IgD-negative memory B cell (primary cell): ENCODE data around the gene APOBR. TPM values are rescaled to one million over a fixed set of nuclear protein-coding genes. Genes with fewer than 3 reads are reported as not detected.
A peak's percentile ranks its signal among the peaks of the same experiment; 100 is the strongest.
"Not testable (repeated sequence)": the region's sequence is repeated elsewhere in the genome, so short reads cannot be mapped to it uniquely, and the experiment has no call there.

Source experiments
- H3K27ac Mint-ChIP-seq, 3 donors: one replicate each; pipeline ENCODE4 v1.8.0; 2020 to 2022; ENCODE audit warnings: mild to moderate bottlenecking in 3 of 3, mixed read lengths in 3 of 3, moderate library complexity in 1 of 3
- H3K27me3 Mint-ChIP-seq: one replicate; pipeline ENCODE4 v1.8.0; 2021; ENCODE audit warnings: mixed read lengths
- H3K36me3 Mint-ChIP-seq: one replicate; pipeline ENCODE4 v1.8.0; 2020; ENCODE audit warnings: mild to moderate bottlenecking, mixed read lengths
- H3K4me1 Mint-ChIP-seq, 3 donors: one replicate each; pipeline ENCODE4 v1.8.0; 2020 to 2022; ENCODE audit warnings: mixed read lengths in 3 of 3, mild to moderate bottlenecking in 1 of 3
- H3K4me3 Mint-ChIP-seq, 4 donors: one replicate each; pipeline ENCODE4 v1.8.0; 2020 to 2022; ENCODE audit warnings: mild to moderate bottlenecking in 4 of 4, mixed read lengths in 4 of 4, moderate library complexity in 3 of 4
- H3K9me3 Mint-ChIP-seq, 3 donors: one replicate each; pipeline ENCODE4 v1.8.0; 2020 to 2021; ENCODE audit warnings: mixed read lengths in 3 of 3, mild to moderate bottlenecking in 1 of 3
- polyA plus RNA-seq: library from polyadenylated mRNA; unstranded; fragments of 300-500 nt; fragmentation: Illumina TruSeq; gene quantifications from one replicate; pipeline ENCODE4 v1.2.3, GENCODE V29; 2021

The APOBR gene
- polyA plus RNA-seq, 1 donor from 2014 or later = 0.14 TPM

DNA sequence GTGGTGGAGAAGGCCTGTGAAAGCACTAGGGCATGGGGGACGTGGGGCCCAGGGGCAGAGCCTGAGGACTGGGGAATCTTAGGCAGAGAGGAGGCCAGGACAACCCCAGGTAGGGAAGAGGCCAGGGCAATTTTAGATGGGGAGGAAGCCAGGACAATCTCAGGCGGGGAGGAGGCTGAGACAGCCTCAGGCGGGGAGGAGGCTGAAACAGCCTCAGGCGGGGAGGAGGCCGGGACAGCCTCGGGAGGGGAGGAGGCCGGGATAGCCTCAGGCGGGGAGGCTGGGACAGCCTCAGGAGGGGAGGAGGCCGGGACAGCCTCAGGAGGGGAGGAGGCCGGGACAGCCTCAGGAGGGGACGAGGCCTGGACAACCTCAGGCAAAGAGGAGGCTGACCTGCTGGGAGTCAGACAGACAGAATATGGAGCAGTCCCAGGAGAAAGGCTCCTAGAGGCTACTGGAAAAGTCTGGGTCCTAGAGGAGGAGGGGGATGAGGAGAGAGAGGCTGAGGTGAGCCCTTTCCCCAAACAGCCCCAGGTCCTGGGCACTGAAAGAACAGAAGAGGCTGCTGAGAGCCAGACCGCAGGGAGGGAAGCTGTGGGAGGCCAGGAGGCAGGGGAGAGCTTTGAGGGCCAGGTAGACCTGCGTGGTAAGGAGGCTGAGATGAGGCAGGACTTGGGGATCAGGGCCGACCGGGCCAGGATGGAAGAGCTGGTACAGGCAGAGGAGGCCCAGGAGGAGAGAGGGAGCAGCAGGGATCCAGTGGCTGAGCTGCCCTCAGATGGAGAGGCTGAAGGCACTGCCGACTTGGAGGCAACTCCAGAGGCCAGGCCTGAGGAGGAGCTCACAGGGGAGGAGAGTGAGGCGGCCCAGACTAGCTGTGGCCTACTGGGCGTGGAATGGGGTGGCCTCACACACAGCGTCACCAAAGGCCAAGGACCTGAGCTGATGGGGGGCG, 1.6 kb downstream of the APOBR start:
- H3K9me3 Mint-ChIP-seq = no peaks in the 10 kb centered on the region
- H3K4me1 Mint-ChIP-seq = peaks cover 25 to 30% (median 29%) of the 10 kb centered on the region in 3 donors
- H3K27me3 Mint-ChIP-seq = no peaks in the 10 kb centered on the region
- peak overlapping the region in 2 of 3 donors; percentile 61 to 96 for H3K27ac Mint-ChIP-seq
- no peak overlapping the region for H3K4me3 Mint-ChIP-seq
- H3K36me3 Mint-ChIP-seq = peaks cover 1% of the 10 kb centered on the region

- Mint-ChIP-seq H3K4me1 (peaks cover 22 to 29% (median 26%) of the 10 kb centered on the region in 3 donors), H3K27me3 (no peaks in the 10 kb centered on the region), H3K36me3 (peaks cover 1% of the 10 kb centered on the region), H3K4me3 (no peak overlapping the region), H3K27ac (peak overlapping the region in 1 of 3 donors; percentile 96), H3K9me3 (no peaks in the 10 kb centered on the region)
Observed at GRCh38 chr16:28496844-28497243, 2.4 kb downstream of the APOBR start.

- H3K36me3 Mint-ChIP-seq = peaks cover 1% of the 10 kb centered on the region
- no peaks in the 10 kb centered on the region for H3K9me3 Mint-ChIP-seq
- peaks cover 17 to 29% (median 26%) of the 10 kb centered on the region in 3 donors for H3K4me1 Mint-ChIP-seq
- no peak overlapping the region for H3K27ac Mint-ChIP-seq
- H3K27me3 Mint-ChIP-seq = no peaks in the 10 kb centered on the region
- peak overlapping the region in 1 of 4 donors; percentile 74 for H3K4me3 Mint-ChIP-seq
Observed at GRCh38 chr16:28497386-28497785, 2.9 kb downstream of the APOBR start.

DNA sequence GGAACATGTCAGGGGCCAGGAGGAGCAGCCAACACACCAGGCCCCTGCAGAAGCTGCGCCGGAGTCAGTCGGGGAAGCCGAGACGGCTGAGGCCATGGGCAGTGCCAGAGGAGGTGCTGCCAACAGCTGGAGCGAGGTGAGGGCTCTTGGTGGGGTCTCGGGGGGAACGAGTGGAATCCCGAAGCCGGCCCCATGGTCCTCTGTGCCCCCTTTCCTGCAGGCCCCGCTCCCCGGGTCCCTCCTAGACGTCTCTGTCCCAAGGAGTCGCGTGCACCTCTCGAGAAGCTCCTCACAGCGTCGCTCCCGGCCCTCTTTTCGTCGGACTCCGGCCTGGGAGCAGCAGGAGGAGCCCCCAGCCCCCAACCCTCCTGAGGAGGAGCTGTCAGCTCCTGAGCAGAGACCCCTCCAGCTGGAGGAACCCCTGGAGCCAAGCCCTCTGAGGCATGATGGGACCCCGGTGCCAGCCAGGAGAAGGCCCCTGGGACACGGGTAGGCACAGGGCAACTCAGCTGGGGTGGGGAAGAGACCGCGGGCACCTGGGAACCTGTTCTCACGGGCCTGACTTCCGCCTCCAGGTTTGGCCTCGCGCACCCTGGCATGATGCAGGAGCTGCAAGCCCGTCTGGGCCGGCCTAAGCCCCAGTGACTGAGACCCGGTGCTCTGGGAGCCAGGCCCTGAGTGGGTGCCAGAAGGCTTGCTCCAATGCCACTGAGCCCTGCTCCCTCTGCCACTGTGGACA, 3.6 kb downstream of the APOBR start:
- Mint-ChIP-seq H3K27ac (peak overlapping the region in 1 of 3 donors; percentile 39), H3K9me3 (no peaks in the 10 kb centered on the region), H3K27me3 (no peaks in the 10 kb centered on the region), H3K4me3 (no peak overlapping the region), H3K4me1 (peaks cover 17 to 29% (median 25%) of the 10 kb centered on the region in 3 donors), H3K36me3 (peaks cover 1% of the 10 kb centered on the region)

DNA sequence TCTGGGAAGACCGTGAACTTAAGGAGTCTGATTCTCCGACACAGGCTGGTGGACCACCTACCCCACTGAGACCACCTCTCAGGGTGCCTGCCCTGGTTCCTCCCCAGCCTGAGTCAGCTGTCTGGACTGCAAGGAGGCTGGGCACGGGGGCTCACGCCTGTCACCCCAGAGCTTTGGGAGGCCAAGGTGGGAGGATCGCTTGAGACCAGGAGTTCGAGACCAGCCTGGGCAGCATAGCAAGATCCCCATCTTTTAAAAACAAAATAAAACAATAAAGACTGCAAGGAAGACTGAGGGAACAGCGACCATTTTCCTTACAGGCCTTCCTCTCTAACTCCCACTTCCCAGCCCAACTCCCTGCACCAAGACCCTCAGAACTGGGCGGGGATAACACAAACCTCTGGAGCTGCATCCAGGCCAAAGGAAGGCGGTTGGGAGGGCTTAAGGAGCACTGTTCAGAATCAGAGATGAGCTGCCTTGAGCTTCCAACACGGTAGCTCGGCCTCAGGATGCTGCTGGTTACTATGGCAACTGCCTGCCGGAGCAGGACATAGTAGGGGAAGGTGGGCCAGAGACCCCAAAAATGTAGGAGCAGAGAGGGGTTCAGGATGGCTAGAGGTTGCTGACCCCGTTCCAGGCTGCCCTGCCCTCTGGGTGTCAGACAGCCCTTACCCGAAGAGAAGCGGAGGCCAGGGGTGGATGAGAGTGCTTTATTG, 4.4 kb downstream of the APOBR start:
- Mint-ChIP-seq H3K27me3 (peaks cover under 1% of the 10 kb centered on the region), H3K36me3 (peaks cover 1% of the 10 kb centered on the region), H3K4me3 (no peak overlapping the region), H3K4me1 (peaks cover 15 to 23% (median 20%) of the 10 kb centered on the region in 3 donors), H3K27ac (no peak overlapping the region), H3K9me3 (no peaks in the 10 kb centered on the region)

DNA sequence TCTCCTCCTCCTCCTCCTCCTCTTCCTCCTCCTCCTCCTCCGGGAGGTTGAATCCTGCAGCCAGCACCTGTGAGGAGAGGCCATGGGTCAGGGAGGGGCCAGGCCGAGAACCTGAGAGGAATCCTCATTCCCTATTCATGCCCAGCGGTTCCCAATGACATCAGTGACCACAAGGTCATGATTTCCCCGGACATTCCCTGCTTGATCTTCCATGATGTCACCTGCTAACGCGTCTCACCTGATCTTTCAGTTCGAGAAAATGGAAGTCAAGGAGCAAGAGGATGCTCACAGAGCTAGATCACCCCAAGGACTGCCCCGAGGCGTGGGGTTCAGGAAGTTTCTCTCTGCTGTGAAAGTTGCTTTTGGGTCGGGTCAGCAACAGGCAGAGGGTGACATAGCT, 5.4 kb downstream of the APOBR start:
- Mint-ChIP-seq H3K36me3 (peaks cover 1% of the 10 kb centered on the region), H3K27me3 (peaks cover 1% of the 10 kb centered on the region), H3K9me3 (no peaks in the 10 kb centered on the region), H3K4me3 (no peak overlapping the region), H3K27ac (no peak overlapping the region), H3K4me1 (peaks cover 10 to 13% (median 11%) of the 10 kb centered on the region in 3 donors)

- not testable (repeated sequence) for H3K36me3 Mint-ChIP-seq, H3K27me3 Mint-ChIP-seq, H3K9me3 Mint-ChIP-seq, H3K27ac Mint-ChIP-seq, H3K4me3 Mint-ChIP-seq
- H3K4me1 Mint-ChIP-seq = peaks cover 9 to 13% (median 10%) of the 10 kb centered on the region in 3 donors
Observed at GRCh38 chr16:28500476-28501180, 6.2 kb downstream of the APOBR start.

GRCh38 chr16:28501258-28502232, 7.1 kb downstream of the APOBR start:
- Mint-ChIP-seq H3K9me3 (no peaks in the 10 kb centered on the region), H3K27me3 (peaks cover 4% of the 10 kb centered on the region)

DNA sequence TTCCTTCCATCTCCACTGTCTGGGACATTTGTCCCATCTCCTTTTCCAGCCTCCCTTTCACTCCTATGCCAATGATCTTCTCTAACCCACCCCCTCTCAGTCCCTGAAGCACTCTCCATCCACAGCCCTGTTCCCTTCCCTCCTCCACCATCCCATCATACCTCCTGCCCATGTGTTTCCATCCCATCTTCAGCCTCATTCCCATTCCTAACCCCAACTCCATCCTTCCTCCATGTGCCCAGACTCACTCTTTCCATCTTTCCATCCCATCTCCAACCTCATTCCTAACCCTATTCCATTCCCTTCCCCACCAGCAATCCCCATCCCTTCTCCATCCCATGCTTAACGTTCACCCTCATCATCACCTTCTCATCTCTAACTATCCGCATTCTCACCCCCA, 7.8 kb downstream of the APOBR start:
- H3K27ac Mint-ChIP-seq = no peak overlapping the region
- H3K4me3 Mint-ChIP-seq = no peak overlapping the region
- H3K27me3 Mint-ChIP-seq = peaks cover 4% of the 10 kb centered on the region
- no peaks in the 10 kb centered on the region for H3K36me3 Mint-ChIP-seq
- no peaks in the 10 kb centered on the region for H3K9me3 Mint-ChIP-seq
- peaks cover 9 to 21% (median 19%) of the 10 kb centered on the region in 3 donors for H3K4me1 Mint-ChIP-seq

More at GRCh38 chr16:28501258-28502232, 7.1 kb downstream of the APOBR start:
- Mint-ChIP-seq H3K4me1 (peaks cover 8 to 16% (median 14%) of the 10 kb centered on the region in 3 donors), H3K4me3 (no peak overlapping the region), H3K27ac (no peak overlapping the region), H3K36me3 (peaks cover 1% of the 10 kb centered on the region)

DNA sequence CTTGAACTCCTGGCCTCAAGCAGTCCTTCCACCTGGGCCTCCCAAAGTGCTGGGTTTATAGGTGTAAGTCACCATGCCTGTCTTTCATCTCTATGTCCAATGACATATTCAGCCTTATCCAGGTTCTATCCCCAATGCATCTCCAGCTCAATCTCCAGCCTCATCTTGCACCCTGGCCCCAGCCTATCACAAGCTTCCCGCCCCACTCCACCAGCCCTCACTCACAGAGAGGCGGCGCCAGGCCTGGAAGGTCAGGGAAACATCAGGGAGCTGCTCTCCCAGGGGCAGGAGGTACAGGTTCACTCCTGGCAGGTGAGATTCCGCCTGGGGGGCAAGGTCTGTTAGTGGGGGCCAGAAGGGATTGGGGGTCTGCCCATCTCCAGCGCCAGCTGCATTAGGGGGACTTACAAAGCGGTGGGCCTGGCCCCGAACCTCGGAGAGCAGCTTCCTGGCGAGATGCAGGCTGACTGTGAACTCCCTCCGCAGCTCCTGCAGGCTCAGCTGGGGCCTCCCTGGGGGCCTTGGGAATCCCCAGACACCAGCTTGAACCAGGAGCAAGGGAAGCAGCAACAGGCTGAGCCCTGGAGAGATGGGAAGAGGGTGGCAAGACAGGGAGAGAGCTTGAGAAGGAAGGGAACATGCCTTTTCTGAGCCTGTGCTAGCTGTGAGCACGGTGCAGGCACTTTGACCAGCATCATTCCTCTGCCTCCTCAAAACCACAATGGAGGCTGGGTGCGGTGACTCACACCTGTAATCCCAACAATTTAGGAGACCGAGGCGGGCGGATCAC, 9.2 kb downstream of the APOBR start:
- peaks cover 19 to 28% (median 28%) of the 10 kb centered on the region in 3 donors for H3K4me1 Mint-ChIP-seq
- peaks cover 8% of the 10 kb centered on the region for H3K27me3 Mint-ChIP-seq
- H3K9me3 Mint-ChIP-seq = no peaks in the 10 kb centered on the region
- no peaks in the 10 kb centered on the region for H3K36me3 Mint-ChIP-seq
- no peak overlapping the region for H3K27ac Mint-ChIP-seq
- H3K4me3 Mint-ChIP-seq = no peak overlapping the region

DNA sequence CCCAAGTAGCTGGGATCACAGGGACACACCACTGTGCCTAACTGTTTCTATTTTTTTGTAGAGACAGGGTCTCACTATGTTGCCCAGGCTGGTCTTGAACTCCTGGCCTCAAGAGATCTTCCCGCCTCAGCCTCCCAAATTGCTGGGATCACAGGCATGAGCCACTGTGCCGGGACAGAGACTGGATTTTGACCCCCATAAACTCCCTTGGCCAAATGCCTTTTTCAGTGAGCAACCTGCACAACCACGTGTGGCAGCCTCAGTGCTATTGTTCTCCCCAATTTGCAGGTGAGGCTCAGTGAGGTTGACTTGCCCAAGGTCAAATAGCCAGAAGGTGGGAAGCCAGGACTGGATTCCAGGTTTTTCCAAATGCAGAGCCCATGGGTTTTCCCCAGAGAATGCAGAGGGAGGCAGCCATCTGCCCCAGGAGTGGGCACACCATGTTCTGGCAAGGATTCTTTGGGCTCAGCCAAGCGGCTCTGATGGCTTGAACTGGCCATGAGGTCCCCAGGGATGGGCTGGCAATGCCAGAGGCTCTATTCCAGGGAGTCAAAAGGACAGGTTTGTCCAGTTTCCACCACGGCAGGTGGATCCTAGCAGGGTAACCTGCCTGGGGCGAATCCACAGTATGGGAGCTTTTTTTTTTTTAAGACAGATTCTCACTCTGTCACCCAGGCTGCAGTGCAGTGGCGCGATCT, 10.4 kb downstream of the APOBR start:
- Mint-ChIP-seq H3K36me3 (no peaks in the 10 kb centered on the region), H3K9me3 (no peaks in the 10 kb centered on the region), H3K4me1 (peaks cover 19 to 27% (median 24%) of the 10 kb centered on the region in 3 donors), H3K27ac (no peak overlapping the region), H3K4me3 (no peak overlapping the region), H3K27me3 (peaks cover 8% of the 10 kb centered on the region)

- peak overlapping the region in 1 of 3 donors; percentile 41 for H3K27ac Mint-ChIP-seq
- peaks cover 8% of the 10 kb centered on the region for H3K27me3 Mint-ChIP-seq
- H3K4me1 Mint-ChIP-seq = peaks cover 15 to 19% (median 18%) of the 10 kb centered on the region in 3 donors
- peaks cover 1% of the 10 kb centered on the region for H3K36me3 Mint-ChIP-seq
- H3K4me3 Mint-ChIP-seq = no peak overlapping the region
- no peaks in the 10 kb centered on the region for H3K9me3 Mint-ChIP-seq
Observed at GRCh38 chr16:28505489-28506137, 11.2 kb downstream of the APOBR start.
